Measurements from ENCODE around the gene PROB1. TPM values are rescaled to one million over a fixed set of nuclear protein-coding genes. Genes with fewer than 3 reads are reported as not detected.

PROB1 gene
- total RNA-seq, 4 donors from 2014 or later, result 0.08 to 0.44 (median 0.35) TPM

DNA sequence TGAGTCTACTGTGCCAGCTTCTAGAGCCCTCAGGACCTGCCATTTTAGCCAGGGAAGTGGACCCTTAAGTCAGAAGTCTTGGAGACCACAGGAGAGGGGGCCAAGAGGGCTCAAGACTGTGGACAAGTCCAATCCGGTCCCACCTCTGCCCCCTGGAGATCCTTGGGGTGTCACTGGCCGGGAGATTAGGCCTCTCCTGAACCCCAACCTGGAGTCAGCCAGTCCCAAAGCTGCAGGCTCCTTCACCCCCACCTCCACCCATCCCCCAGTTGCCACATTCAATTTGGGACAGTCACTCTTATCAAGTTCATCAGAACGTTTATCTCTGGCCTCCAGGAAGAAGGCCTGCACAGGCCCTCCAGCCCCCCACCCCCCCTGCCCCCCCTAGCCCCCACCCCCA is 12.1 kb downstream of the PROB1 start:
- 57% methylated on average over 1 of the region's 3 CpGs for WGBS
- Histone ChIP-seq H3K9me3 (no peaks in the 10 kb centered on the region), H3K4me3 (no peak overlapping the region), H3K27ac (no peak overlapping the region), H3K36me3 (no peaks in the 10 kb centered on the region), H3K4me1 (peaks cover 44% of the 10 kb centered on the region), H3K27me3 (no peaks in the 10 kb centered on the region)
- peak in 1 of 2 donors; percentile 44 for DNase-seq (ENCODE audit: low spot score in 2 of 2)
- TF ChIP-seq, protein P1, sequence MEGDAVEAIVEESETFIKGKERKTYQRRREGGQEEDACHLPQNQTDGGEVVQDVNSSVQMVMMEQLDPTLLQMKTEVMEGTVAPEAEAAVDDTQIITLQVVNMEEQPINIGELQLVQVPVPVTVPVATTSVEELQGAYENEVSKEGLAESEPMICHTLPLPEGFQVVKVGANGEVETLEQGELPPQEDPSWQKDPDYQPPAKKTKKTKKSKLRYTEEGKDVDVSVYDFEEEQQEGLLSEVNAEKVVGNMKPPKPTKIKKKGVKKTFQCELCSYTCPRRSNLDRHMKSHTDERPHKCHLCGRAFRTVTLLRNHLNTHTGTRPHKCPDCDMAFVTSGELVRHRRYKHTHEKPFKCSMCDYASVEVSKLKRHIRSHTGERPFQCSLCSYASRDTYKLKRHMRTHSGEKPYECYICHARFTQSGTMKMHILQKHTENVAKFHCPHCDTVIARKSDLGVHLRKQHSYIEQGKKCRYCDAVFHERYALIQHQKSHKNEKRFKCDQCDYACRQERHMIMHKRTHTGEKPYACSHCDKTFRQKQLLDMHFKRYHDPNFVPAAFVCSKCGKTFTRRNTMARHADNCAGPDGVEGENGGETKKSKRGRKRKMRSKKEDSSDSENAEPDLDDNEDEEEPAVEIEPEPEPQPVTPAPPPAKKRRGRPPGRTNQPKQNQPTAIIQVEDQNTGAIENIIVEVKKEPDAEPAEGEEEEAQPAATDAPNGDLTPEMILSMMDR (IDR thresholded peaks at IDR 0.05), result no peak
- no peak for TF ChIP-seq EP300 (IDR thresholded peaks at IDR 0.05)
- no peak for TF ChIP-seq POLR2A (IDR thresholded peaks at IDR 0.05)
- no peak for TF ChIP-seq POLR2AphosphoS5 (IDR thresholded peaks at IDR 0.05)

- no peaks in the 10 kb centered on the region for H3K9me3 ChIP-seq
- no peak overlapping the region for H3K27ac ChIP-seq
- H3K27me3 ChIP-seq, result no peaks in the 10 kb centered on the region
- 87% methylated on average over 27 of the region's 28 CpGs for WGBS
- H3K4me3 ChIP-seq, result no peak overlapping the region
- TF ChIP-seq, protein P1 (IDR thresholded peaks at IDR 0.05), result no peak
- TF ChIP-seq POLR2AphosphoS5 (IDR thresholded peaks at IDR 0.05) (no peak), POLR2A (IDR thresholded peaks at IDR 0.05) (no peak), EP300 (IDR thresholded peaks at IDR 0.05) (no peak)
- peak; percentile 55 to 75 for DNase-seq (ENCODE audit: low spot score in 2 of 2)
- peaks cover 44% of the 10 kb centered on the region for H3K4me1 ChIP-seq
- H3K36me3 ChIP-seq, result no peaks in the 10 kb centered on the region
Observed at GRCh38 chr5:139381837-139382761, 12.8 kb downstream of the PROB1 start.

- peaks cover 33% of the 10 kb centered on the region for H3K4me1 ChIP-seq
- H3K9me3 ChIP-seq, result no peaks in the 10 kb centered on the region
- WGBS, result 91% methylated on average over 12 of the region's 15 CpGs
- TF ChIP-seq EP300 (IDR thresholded peaks at IDR 0.05) (no peak), POLR2A (IDR thresholded peaks at IDR 0.05) (no peak), POLR2AphosphoS5 (IDR thresholded peaks at IDR 0.05) (no peak)
- TF ChIP-seq, protein P1 (IDR thresholded peaks at IDR 0.05), result no peak
- no peaks in the 10 kb centered on the region for H3K27me3 ChIP-seq
- H3K36me3 ChIP-seq, result peaks cover 4% of the 10 kb centered on the region
- no peak overlapping the region for H3K4me3 ChIP-seq
- peak; percentile 52 to 75 for DNase-seq (ENCODE audit: low spot score in 2 of 2)
- no peak overlapping the region for H3K27ac ChIP-seq
Observed at GRCh38 chr5:139379626-139380449, 15.1 kb downstream of the PROB1 start.

DNA sequence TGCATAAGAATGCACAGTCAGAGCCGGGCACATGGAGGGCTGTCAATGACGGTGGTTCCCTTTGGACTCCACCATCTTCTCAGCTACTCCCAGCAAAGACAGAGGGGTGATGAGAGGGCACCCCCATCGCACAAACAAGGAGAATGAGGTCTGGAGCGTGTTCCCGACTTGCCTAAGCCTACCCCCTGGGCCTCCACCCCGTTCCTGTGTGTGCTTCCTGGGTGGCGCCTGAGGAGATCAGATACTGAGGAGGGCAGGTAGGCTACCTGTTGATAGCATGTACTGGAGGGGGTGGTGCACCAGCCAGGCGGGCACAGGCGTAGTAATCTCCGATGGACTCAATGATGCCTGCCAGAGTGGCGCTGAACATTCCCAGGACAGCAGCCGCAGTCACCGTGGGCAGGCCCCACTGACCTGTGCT is 16.0 kb downstream of the PROB1 start:
- Histone ChIP-seq H3K9me3 (no peaks in the 10 kb centered on the region), H3K36me3 (peaks cover 8% of the 10 kb centered on the region), H3K4me3 (no peak overlapping the region), H3K27ac (no peak overlapping the region), H3K4me1 (peaks cover 28% of the 10 kb centered on the region), H3K27me3 (no peaks in the 10 kb centered on the region)
- DNase-seq (ENCODE audit: low spot score in 2 of 2), result peak; percentile 56 to 77
- TF ChIP-seq EP300 (IDR thresholded peaks at IDR 0.05) (no peak), POLR2AphosphoS5 (IDR thresholded peaks at IDR 0.05) (no peak), POLR2A (IDR thresholded peaks at IDR 0.05) (no peak)
- TF ChIP-seq, protein P1 (IDR thresholded peaks at IDR 0.05), result no peak
- 74% methylated on average over 10 of the region's 13 CpGs for WGBS

Measured in suprapubic skin (tissue), 4 donors.